ENCODE data around the gene INO80C.
"Not testable (repeated sequence)": the region's sequence is repeated elsewhere in the genome, so short reads cannot be mapped to it uniquely, and the experiment has no call there.

The INO80C gene

DNA sequence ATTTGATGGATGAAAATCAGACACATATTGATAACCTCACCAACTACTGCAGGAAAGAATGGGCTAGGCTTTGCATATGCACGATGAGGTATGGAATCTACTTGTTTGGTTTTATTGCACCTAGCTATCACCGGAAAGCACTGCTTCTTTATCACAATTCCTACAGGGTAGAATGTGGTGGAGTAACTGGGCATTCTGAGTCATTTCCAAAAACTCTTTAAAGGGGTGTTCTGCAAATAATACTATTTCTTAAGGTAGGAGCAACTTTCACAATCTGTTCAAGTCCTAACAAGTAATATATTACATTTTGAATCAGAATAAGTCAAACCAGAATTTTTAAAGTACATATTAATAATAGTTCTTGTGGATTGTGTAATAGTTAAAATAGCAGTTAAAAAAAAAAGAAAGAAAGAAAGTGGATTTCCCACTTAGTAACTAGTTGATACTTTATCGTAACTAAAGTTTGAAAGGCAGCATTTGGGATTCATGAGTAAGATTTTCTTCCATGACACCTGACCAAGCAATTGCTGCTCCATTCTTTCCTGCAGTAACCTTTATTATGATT lies 40.5 kb downstream of the INO80C start:
- no peak for DNase-seq

DNA sequence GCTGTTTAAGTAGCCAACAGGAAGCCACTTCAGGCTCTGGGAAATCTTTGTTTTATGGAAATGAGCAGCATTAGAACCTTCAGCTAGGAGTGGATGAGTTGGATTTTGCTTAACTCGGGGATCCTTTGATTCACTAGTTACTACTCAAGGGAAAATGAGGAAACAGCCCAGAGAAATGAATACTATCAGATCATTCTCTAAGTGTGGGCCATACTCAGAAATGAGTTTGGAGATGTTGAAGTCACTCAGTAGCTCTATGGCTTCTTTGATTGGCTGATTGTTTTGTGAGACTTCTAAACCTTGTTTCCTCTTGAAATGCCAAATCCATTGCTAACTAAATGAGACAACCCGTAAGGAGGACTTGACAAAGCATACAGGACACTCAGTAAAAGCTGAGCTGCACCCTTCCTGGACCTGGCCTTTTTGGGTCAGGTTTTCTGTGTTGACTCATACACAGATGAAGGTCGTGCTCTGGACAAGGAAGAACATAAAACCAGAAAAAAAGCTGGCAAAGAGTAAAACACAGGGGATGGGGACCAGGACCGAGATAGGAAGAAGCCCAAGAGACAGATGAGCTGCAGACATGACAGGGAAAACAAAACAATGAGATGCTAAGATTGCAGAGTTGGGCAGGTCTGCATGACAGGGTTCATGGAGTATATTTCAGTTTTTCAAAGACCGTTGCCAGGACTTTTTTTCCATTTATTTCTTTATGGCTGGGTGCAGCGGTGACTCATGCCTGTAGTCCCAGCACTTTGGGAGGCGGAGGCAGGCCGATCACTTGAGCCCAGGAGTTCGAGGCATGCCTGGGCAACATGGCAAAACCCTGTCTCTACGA lies 41.6 kb downstream of the INO80C start:
- no peak for DNase-seq

DNA sequence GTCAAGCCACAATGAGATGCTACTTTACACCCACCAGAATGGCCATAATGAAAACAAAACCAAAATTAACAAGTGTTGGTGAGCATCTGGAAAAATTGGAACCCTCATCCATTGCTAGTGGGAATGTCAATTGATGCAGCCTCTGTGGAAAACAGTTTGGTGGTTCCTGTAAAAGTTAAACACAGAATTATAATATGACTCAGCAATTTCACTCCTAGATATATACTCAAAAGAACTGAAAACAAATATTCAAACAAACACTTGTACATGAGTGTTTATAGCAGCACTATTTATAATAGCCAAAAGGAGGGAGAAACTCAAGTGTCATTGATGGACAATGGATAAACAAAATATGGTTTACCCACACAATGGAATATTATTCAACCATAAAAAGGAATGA lies 43.0 kb downstream of the INO80C start:
- DNase-seq = no peak

DNA sequence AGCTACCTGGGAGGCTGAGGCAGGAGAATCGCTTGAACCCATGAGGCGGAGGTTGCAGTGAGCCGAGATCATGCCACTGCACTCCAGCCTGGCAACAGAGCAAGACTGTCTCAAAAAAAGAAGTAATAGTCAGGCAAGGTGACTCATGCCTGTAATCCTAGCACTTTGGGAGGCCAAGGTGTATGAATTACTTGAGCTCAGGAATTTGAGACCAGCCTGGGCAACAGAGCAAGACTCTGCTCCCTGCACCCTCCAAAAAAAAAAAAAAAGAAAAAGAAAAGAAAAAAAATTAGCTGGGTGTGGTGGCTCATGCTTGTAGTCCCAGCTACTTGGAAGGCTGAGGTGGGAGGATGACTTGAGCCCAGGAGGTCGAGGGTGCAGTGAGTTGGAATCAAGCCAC lies 44.7 kb downstream of the INO80C start:
- DNase-seq = not testable (repeated sequence)

DNA sequence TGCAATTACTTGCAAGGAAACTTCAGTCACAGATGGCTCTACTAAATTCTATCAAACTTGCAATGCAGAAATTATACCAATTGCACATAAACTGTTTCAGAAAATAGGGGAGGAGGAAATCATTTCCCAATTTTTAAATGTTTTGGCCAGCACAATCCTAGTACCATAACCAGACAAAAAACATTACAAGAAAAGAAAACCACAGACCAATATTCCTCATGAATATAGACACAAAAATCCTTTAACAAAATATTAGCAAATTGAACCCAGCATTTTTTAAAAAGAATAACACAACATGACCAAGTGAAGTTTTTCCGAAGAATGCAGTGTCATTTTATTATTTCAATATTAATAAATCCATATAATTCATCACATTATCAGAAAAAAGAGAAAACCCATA lies 45.8 kb downstream of the INO80C start:
- DNase-seq = no peak

DNA sequence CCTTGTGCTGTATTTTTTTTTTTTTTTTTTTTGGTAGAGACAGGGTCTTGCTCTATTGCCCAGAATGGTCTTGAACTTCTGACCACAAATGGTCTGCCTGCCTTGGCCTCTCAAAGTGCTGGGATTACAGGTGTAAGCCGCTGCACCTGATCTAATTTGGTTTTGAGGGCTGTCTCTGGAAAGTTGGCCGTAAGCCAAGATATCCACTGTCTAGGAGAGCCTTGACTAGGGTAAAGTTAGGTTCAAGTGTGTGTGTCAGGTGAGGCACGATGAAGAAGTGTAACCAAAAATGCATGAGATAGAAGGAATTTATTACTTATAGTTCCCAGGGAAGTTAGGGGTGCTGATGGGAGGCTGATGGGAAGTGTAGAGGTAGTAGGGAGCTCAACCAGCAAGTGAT lies 46.7 kb downstream of the INO80C start:
- DNase-seq = no peak

DNA sequence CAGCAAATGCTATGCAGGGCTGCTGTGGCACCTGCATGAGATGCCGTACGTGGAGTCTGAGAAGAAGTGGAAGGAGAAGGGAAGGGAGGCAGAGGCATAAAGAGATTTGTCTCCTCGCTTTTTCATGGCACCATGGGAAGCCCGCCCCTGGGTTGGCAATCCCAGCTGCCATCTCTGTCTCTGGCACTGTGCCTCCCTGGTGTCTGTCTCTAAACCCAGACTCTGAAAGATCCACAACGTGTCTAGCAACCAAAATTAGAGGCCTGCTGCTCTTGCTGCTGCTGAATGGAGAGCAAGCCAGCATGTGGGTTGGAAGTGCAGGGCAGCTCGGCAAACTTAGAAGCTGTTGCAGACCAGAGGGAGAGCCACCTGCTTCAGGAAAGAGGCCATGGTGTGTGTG lies 53.1 kb downstream of the INO80C start:
- no peak for DNase-seq

DNA sequence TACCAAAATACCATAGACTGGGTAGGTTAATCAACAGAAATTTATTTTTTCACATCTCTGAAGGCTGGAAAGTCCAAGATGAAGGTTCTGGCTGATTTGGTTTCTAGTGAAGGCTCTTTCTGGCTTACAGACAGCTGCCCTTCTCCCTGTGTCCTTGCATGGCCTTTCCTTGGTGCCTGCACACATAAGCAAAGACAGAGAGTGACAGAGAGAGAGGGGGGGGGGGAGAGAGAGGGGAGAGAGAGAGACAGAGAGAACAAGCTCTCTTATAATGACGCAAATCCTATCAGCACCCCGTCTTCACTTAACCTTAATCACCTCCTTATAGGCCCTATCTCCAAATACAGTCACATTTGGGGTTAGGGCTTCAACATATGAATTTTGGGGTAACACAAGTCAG lies 53.9 kb downstream of the INO80C start:
- no peak for DNase-seq

DNA sequence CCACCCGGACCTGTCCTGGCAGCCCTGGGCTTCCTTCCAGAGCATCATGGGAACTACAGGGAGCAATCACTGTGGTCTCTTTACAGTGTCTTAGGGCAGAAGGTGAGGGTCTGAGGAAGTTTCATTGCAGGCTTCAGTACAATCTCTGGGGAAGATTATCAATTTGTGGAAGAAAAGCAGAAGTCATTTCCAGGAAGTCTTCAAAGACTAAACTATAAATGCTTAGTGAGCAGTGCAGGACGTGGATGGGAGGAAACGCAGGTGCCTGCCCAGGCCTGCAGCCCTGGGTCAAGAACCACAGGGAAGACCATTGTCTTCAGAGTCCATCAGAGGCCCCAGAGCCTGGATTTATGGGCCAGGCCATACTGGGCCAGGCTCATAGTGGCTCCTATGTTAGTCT lies 54.3 kb downstream of the INO80C start:
- DNase-seq = no peak

DNA sequence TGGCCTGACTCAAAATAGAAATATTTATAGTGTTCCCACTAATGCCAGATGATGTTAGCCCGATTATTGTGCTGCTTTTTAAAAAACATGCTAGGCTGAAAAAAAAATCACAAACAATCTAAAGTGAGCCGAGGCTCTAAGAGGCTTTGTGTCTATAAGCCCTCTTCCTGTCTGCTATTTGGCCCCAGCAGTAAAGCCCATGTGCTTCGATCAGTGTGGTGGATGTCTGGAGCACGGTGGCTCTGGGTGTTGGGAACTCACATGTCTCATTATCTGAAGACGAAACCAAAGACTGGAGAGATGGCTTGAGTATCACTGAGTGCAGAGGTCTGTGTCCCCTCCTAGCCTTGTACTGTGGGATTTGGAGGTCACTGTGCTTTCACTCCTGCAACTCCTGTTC lies 55.1 kb downstream of the INO80C start:
- no peak for DNase-seq

DNA sequence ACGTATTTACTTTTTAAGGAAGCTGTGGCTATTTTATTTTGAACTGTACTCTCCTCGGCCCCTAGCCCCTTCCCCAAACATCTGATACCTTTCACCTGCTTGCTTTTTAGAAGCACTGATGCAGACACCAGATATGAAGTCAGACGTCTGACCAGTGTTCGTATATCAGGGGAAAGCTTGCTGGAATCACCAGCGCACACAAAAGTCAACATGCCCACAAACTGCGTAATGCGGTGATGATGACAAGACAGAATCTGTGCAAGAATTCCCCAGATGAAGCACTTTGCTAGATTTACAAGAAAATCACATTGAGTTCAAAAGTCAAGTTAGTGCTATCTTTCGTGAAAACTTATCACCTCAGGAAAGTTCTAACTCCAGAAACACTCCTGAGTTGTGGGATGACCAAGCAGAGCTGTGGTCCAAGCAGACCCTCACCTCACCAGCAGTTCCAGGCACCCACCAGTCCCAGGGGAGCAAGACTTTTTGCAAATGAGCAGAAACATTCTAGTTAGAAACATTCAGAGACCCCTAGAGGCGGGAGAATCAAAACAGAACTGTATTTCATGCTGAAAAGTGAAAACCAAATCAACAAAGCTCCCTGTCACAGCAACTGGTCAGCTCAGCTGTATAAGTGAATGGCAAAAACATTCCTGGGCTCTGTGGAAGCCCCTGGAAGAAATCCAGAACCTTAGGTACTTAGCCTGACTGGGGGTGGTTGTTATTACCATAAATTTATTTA lies 55.7 kb downstream of the INO80C start:
- no peak for DNase-seq

DNA sequence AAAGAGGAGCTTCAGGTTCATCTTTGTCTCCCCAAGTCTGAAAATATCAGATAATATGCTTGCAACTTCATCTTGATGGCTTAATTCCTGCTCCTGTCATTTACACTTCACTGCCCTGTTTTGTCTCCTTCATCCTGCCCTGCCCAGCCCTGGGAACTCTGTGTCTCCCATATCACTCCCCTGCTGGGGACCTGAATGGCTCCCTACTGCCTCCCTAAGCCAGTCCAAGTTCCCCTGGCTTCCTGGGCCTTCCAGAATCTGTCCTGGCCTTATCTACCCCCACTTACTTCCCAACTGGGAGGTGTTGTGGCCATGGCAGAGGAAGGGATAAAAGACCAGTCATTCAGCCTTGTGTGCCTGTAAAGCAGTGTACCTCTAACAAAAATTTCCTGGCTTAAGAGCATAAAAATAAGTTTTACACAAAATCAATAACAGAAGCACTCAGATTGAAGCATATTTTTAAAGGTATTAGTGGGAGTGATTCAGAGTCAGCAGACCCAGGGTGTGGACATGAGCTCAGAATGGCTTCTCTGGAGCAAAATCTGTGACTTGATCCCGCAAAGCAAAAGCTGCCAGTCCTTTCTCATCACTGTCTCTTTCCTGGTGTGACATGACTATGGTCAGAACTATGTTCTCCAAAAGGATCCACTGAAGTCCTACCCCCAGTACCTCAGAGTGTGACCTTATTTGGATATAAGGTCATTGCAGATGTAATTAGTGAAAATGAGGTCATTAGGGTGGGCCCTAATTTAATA lies 59.1 kb downstream of the INO80C start:
- no peak for DNase-seq

DNA sequence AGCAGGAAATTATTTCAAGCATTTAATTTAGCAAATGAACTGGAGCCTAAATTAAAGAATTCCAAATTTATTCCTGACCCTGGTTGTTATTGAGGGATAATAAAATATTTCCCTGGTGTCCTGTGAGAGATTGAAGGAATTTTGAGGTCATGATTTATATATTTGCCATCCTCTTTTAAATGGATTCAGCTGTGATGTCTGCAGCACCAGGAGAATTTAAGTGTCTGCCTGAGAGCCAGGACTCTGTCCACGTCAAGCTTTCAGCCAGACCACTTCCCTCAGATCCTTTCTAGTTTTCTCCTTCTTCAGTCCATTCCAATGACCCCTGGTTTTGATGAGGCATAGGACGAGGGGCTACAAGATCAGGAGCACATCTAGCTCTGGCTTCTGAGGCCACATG lies 59.9 kb downstream of the INO80C start:
- DNase-seq = no peak

DNA sequence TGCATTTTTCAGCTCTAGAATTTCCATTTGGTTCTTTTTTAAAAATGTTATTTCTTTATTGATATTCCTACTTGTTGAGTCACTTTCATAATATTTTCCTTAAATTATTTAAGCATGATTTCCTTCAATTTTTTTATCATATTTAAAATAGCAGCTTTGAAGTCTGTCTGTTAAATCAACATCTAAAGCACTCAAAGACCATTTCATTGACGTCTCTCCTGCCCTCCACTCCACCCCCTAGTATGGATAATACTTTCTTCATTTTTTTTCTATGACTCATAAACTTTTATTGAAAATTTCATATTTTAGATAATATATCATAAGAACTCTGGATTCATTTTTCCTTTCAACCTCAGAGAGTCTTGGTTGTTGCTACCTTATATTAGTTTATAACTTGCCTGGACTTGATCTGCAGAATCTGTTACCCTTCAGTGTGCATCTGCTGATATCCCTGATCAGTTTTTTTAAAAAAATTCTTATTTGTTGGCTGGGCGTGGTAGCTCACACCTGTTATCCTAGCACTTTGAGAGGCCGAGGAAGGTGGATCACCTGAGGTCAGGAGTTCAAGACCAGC lies 61.6 kb downstream of the INO80C start:
- DNase-seq = no peak

DNA sequence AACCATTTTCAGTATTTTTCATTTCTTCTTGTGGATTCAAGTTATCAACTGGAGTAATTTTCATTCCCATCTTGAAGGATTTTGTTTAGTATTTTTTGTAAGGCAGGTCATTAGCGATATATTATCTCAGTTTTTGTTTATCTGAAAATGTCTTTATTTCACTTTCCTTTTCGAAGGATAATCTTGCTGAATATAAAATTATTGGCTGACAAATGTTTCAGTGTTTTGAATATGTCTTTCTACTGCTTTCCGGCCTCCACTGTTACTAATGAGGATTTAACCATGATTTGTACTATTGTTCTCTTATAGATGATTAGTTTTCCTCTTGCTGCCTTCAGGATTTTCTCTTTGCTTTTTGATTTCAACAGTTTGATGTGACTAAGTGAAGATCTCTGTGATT lies 62.4 kb downstream of the INO80C start:
- no peak for DNase-seq

DNA sequence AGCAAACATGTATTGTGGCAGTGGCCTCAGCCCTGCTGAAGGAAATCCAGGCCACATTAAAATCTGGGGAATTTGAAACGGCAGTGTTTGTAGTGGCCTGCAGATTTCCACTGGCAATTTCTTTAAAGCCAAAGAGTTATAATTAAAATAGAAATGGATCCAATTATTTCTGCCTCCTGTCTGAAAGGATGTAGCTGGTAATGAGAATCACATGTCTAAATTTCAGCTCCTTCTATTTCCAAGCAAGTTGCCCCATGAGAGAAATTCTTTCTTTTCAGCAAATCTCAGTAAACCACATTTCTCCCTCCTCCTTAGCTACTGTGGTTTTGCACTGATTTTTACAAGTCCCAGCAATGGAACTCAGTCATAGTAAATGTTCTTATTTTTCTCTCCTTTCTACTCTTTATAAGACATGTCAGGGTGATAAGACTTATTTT lies 65.2 kb downstream of the INO80C start:
- DNase-seq = no peak

DNA sequence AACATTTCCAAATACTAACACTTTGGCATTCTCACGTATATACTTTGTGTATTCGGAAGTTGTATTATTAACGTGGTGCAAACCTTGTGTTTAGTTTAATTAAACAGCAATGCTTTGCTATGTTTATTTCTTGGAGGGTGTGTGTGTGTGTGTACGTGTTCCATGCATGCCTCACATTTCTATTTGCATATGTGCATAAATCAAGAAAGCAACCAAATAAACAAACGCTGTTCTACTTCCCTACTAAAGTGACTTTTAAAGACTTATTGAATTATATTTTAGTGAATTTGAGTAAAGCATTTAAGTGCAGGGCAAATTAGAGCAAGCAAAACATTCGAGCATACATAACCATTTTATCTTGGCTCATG lies 66.4 kb downstream of the INO80C start:
- no peak for DNase-seq

DNA sequence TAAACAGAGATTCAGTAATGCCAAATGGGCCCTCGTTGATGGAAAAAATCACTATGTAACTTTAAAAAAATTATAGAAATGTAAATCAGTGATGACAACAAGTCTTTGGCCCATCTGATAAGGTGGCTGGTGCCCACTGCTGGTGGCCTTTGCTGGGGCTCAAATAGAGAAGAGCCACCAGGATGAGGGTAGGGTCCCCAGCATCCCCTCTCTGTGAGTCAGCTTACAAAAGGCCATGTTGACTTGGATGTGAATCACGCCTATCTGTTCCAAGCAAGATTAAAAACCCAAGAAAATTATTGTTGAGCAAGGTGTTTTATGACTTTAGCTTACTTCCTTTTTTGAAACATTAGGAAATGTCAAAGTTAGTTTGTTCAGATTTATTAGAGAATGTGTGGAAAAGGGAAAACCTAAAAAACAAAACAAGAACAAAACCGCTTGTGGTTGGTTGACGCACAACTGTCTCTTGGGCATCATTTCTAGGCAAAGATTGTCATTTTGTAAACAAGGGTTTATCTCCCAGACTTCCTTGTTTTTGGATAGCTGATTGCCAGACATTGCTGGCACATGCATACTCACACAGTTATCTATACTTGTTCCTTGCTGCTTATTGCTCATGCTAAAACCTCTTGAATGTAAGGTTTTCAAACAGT lies 66.9 kb downstream of the INO80C start:
- DNase-seq = no peak

DNA sequence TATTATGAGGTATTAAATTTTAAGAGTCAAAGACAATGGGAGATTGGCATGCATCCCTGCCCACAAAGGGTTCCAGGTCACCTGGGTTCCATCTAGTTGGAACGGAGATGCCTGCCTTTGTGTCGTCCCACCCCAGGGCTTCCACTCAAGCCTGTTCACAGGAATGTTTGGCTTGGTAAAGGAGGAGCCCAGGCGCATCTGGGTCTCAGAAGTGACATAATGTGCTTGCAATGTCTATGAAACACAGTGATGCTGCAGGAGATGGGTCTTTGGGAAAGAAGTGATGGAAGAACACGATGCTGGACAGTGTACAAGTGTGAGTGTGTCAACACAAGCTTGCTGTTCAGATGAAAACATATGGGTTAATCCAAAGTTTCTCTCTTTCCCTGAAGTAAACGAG lies 71.0 kb downstream of the INO80C start:
- DNase-seq = no peak

DNA sequence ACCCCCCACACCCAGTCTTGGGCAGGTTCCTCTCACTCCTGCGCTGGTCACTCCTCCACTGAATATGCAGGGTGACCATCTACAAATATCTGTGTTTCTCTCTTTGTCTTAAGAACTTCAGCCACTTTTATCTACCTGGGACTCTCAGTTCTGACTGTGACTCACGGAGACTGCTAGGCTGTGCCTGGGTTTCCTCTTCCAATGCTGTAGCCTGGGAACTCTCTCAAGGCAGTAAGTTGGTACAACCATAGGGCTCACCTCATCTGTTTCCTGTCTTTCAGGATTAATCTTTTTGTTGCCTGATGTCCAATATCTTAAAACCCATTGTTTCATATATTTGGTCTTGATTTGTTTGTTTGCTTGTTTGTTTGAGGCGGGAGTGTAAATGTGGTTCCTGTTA lies 73.4 kb downstream of the INO80C start:
- DNase-seq = no peak

DNA sequence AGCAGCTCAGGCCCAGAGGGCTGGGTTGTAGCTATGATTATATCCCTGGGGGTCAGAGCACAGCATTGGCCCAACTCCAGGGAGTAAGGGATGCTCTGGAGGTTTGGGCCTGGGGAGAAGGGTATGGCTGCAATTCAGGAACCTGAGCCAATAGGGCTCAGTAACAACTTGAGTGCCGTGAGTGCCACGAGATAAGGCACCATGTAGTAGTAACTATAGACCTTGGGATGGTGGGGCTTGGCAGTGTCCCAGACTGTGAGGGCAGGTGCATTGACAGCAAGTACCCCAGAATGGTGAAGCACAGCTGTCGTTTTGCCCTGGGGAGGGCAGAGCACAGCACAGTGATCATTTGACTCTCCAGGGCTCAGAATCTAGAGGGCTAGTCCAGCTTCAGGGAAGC lies 75.5 kb downstream of the INO80C start:
- no peak for DNase-seq

DNA sequence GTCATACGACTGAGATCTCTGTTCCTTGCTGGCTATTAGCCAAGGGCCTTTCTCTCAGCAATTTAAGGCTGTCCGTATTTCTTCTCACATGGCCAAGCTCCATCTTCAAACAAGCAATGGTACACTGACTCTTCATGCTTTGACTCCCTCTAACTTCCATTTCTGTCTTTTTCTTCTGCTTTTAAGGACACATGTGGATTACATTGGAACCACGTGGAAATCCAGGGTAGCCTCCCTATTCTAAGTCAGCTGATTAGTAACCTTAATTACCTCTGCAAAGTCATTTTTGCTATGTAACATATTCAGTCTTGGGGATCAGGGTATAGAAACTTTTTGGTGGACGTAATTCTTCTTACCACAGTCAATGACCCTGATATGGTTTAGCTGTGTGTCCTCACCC lies 79.2 kb downstream of the INO80C start:
- DNase-seq = no peak
